SK-N-SH (cell line): ENCODE results near the gene ZNF286A.

Experiments used
- CHD2 ChIP-seq: fragments of 150-350 bp; IDR thresholded peaks from 2 replicates; pipeline ENCODE4 v1.6.1; 2018; ENCODE audit warnings: low read length; ENCODE audit not compliant: partially characterized antibody
- EP300 ChIP-seq, 2 experiments: IDR thresholded peaks; 2 replicates each; pipeline versions ENCODE4 v1.4.0 to v1.6.1; 2012; ENCODE audit warnings: borderline replicate concordance in 1 of 2, low read depth in 1 of 2, low read length in 1 of 2
- EZH2phosphoT487 ChIP-seq: fragments of 200-600 bp; sonication (generic); IDR thresholded peaks from 2 replicates; pipeline ENCODE4 v1.6.1; 2017; ENCODE audit warnings: low read depth, mixed run types, mild to moderate bottlenecking, antibody characterized with exemption, moderate library complexity, borderline replicate concordance
- RFX5 ChIP-seq: IDR thresholded peaks from 2 replicates; pipeline ENCODE4 v1.6.1; 2012; ENCODE audit warnings: mild to moderate bottlenecking, improper control_type of control experiment, low read length
- SIN3A ChIP-seq: IDR thresholded peaks from 2 replicates; pipeline ENCODE4 v1.6.1; 2012; ENCODE audit warnings: low read depth, mild to moderate bottlenecking, low read length, moderate library complexity, borderline replicate concordance
- TAF1 ChIP-seq: IDR thresholded peaks from 2 replicates; pipeline ENCODE4 v1.6.1; 2012; ENCODE audit warnings: low read depth, mild to moderate bottlenecking, low read length, moderate library complexity, borderline replicate concordance
- YY1 ChIP-seq: IDR thresholded peaks from 2 replicates; pipeline ENCODE4 v1.4.0; 2012; ENCODE audit warnings: low read depth, mild to moderate bottlenecking
- TF ChIP-seq, protein P1 (sequence below): fragments of 200-600 bp; sonication (generic); IDR thresholded peaks from 2 replicates; pipeline ENCODE4 v1.6.1; 2017; ENCODE audit warnings: antibody characterized with exemption, mild to moderate bottlenecking, moderate library complexity
- TF ChIP-seq, protein P2 (sequence below): IDR thresholded peaks from 2 replicates; pipeline ENCODE4 v1.6.1; 2012; ENCODE audit warnings: mild to moderate bottlenecking, low read depth, low read length, moderate library complexity
- TF ChIP-seq, protein P3 (sequence below): IDR thresholded peaks from 2 replicates; pipeline ENCODE4; 2012

DNA sequence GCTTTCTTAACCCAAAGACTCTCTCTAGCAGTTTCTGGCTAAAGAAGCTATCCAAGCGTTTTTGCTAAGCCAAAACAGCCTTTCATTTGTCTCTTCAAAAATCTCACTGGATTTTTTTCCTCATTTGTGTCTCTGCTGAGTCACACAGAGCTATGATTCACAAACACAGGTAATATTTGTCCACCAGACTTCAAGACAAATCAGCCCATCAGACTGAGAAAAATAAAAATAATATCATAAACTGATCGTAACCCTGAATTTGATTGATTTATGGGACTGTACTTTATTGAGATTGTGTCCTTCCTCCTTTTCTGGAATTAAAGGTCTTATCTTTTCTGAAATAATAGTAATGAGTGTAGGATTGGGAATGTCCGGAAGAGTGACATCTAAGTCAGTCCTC, 41.3 kb upstream of the ZNF286A start:
- TF ChIP-seq RFX5 (no peak), CHD2 (no peak), EP300 (IDR thresholded peaks at IDR 0.05; ENCODE audit: borderline replicate concordance in 1 of 2, low read depth in 1 of 2, low read length in 1 of 2) (no peak), TAF1 (no peak), EZH2phosphoT487 (no peak), YY1 (no peak), SIN3A (no peak)
- TF ChIP-seq, protein P1, sequence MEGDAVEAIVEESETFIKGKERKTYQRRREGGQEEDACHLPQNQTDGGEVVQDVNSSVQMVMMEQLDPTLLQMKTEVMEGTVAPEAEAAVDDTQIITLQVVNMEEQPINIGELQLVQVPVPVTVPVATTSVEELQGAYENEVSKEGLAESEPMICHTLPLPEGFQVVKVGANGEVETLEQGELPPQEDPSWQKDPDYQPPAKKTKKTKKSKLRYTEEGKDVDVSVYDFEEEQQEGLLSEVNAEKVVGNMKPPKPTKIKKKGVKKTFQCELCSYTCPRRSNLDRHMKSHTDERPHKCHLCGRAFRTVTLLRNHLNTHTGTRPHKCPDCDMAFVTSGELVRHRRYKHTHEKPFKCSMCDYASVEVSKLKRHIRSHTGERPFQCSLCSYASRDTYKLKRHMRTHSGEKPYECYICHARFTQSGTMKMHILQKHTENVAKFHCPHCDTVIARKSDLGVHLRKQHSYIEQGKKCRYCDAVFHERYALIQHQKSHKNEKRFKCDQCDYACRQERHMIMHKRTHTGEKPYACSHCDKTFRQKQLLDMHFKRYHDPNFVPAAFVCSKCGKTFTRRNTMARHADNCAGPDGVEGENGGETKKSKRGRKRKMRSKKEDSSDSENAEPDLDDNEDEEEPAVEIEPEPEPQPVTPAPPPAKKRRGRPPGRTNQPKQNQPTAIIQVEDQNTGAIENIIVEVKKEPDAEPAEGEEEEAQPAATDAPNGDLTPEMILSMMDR: no peak
- TF ChIP-seq, protein P2, sequence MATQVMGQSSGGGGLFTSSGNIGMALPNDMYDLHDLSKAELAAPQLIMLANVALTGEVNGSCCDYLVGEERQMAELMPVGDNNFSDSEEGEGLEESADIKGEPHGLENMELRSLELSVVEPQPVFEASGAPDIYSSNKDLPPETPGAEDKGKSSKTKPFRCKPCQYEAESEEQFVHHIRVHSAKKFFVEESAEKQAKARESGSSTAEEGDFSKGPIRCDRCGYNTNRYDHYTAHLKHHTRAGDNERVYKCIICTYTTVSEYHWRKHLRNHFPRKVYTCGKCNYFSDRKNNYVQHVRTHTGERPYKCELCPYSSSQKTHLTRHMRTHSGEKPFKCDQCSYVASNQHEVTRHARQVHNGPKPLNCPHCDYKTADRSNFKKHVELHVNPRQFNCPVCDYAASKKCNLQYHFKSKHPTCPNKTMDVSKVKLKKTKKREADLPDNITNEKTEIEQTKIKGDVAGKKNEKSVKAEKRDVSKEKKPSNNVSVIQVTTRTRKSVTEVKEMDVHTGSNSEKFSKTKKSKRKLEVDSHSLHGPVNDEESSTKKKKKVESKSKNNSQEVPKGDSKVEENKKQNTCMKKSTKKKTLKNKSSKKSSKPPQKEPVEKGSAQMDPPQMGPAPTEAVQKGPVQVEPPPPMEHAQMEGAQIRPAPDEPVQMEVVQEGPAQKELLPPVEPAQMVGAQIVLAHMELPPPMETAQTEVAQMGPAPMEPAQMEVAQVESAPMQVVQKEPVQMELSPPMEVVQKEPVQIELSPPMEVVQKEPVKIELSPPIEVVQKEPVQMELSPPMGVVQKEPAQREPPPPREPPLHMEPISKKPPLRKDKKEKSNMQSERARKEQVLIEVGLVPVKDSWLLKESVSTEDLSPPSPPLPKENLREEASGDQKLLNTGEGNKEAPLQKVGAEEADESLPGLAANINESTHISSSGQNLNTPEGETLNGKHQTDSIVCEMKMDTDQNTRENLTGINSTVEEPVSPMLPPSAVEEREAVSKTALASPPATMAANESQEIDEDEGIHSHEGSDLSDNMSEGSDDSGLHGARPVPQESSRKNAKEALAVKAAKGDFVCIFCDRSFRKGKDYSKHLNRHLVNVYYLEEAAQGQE: no peak
- TF ChIP-seq, protein P3, sequence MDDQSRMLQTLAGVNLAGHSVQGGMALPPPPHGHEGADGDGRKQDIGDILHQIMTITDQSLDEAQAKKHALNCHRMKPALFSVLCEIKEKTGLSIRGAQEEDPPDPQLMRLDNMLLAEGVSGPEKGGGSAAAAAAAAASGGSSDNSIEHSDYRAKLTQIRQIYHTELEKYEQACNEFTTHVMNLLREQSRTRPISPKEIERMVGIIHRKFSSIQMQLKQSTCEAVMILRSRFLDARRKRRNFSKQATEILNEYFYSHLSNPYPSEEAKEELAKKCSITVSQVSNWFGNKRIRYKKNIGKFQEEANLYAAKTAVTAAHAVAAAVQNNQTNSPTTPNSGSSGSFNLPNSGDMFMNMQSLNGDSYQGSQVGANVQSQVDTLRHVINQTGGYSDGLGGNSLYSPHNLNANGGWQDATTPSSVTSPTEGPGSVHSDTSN: no peak
